Measurements from ENCODE around the gene TBCK.
"Not testable (repeated sequence)": the region's sequence is repeated elsewhere in the genome, so short reads cannot be mapped to it uniquely, and the experiment has no call there.

TBCK gene

DNA sequence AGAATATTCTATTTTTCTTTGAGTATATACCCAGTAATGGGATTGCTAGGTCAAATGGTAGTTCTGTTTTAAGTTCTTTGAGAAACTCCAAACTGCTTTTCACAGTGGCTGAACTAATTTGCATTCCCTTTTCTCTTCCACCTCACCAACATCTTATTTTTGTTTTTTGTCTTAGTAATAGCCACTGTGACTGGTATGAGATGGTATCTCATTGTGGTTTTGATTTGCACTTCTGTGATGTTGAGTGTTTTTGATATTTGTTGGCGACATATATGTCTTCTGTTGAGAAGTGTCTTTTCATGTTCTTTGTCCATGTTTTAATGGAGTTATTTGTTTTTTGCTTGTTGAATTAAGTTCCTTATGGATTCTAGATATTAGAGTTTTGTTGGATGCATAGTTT is 24.8 kb upstream of the TBCK start:
- no peak for FAIRE-seq
- TF ChIP-seq POLR2A (IDR thresholded peaks at IDR 0.05; ENCODE audit: low read depth, low read length) (no peak), POLR2AphosphoS5 (IDR thresholded peaks at IDR 0.05; ENCODE audit: low read depth, low read length) (no peak), TAF1 (IDR thresholded peaks at IDR 0.05; ENCODE audit: borderline replicate concordance, low read depth, low read length) (no peak)
- no peak for DNase-seq (ENCODE audit: insufficient read length)

GRCh38 chr4:106339431-106339830 is 23.4 kb upstream of the TBCK start:
- DNase-seq (ENCODE audit: insufficient read length): no peak
- no peak for FAIRE-seq
- TF ChIP-seq TAF1 (IDR thresholded peaks at IDR 0.05; ENCODE audit: borderline replicate concordance, low read depth, low read length): no peak
- no peak for TF ChIP-seq POLR2A (IDR thresholded peaks at IDR 0.05; ENCODE audit: low read depth, low read length)
- no peak for TF ChIP-seq POLR2AphosphoS5 (IDR thresholded peaks at IDR 0.05; ENCODE audit: low read depth, low read length)

DNA sequence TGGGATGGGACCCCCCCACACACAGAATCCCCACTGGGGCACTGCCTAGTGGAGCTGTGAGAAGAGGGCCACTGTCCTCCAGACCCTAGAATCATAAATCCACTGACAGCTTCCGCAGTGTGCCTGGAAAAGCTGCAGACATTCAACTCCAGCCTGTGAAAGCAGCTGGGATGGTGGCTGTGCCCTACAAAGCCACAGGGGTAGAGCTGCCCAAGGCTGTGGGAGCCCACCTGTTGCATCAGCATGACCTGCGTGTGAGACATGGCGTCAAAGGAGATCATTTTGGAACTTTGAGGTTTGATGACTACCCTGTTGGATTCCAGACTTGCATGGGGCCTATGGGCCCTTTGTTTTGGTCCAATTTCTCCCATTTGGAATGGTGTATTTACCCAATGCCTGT is 22.7 kb upstream of the TBCK start:
- FAIRE-seq (no peak), DNase-seq (ENCODE audit: insufficient read length) (no peak)
- TF ChIP-seq TAF1 (IDR thresholded peaks at IDR 0.05; ENCODE audit: borderline replicate concordance, low read depth, low read length): no peak
- no peak for TF ChIP-seq POLR2A (IDR thresholded peaks at IDR 0.05; ENCODE audit: low read depth, low read length)
- TF ChIP-seq POLR2AphosphoS5 (IDR thresholded peaks at IDR 0.05; ENCODE audit: low read depth, low read length): no peak

GRCh38 chr4:106337916-106338315 is 21.9 kb upstream of the TBCK start:
- no peak for FAIRE-seq
- DNase-seq (ENCODE audit: insufficient read length): no peak
- no peak for TF ChIP-seq POLR2A (IDR thresholded peaks at IDR 0.05; ENCODE audit: low read depth, low read length)
- no peak for TF ChIP-seq TAF1 (IDR thresholded peaks at IDR 0.05; ENCODE audit: borderline replicate concordance, low read depth, low read length)
- TF ChIP-seq POLR2AphosphoS5 (IDR thresholded peaks at IDR 0.05; ENCODE audit: low read depth, low read length): no peak

- no peak for FAIRE-seq
- DNase-seq (ENCODE audit: insufficient read length): no peak
- TF ChIP-seq POLR2A (IDR thresholded peaks at IDR 0.05; ENCODE audit: low read depth, low read length) (no peak), TAF1 (IDR thresholded peaks at IDR 0.05; ENCODE audit: borderline replicate concordance, low read depth, low read length) (no peak), POLR2AphosphoS5 (IDR thresholded peaks at IDR 0.05; ENCODE audit: low read depth, low read length) (no peak)
These were observed 20.6 kb upstream of the TBCK start for GRCh38 chr4:106336618-106337017.

GRCh38 chr4:106334741-106335470 is 18.9 kb upstream of the TBCK start:
- TF ChIP-seq POLR2A (IDR thresholded peaks at IDR 0.05; ENCODE audit: low read depth, low read length) (no peak), POLR2AphosphoS5 (IDR thresholded peaks at IDR 0.05; ENCODE audit: low read depth, low read length) (no peak), TAF1 (IDR thresholded peaks at IDR 0.05; ENCODE audit: borderline replicate concordance, low read depth, low read length) (no peak)
- no peak for FAIRE-seq

DNA sequence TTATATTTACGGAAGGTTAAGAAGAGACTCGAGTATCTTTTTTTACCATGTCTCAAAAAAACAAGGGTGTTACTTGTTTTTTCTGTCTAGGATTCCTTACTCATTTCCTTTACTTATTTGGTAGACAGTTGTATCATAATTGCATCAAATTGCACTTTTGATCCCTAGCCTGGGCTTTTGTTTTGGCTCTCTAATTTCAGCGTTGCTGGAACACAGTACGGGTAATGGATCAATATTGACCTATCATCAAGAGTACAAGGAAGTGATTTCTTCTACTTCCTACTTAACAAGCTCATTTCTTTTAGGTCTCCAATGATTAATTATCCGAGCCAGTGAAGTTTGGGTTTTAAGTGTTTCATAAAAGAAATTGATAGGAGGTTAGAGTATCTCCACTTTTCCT is 17.2 kb upstream of the TBCK start:
- TF ChIP-seq POLR2AphosphoS5 (IDR thresholded peaks at IDR 0.05; ENCODE audit: low read depth, low read length) (no peak), POLR2A (IDR thresholded peaks at IDR 0.05; ENCODE audit: low read depth, low read length) (no peak), TAF1 (IDR thresholded peaks at IDR 0.05; ENCODE audit: borderline replicate concordance, low read depth, low read length) (no peak)
- no peak for DNase-seq (ENCODE audit: insufficient read length)
- no peak for FAIRE-seq

More at GRCh38 chr4:106334741-106335470, 18.9 kb upstream of the TBCK start:
- no peak for DNase-seq (ENCODE audit: insufficient read length)

- FAIRE-seq: no peak
- DNase-seq (ENCODE audit: insufficient read length): no peak
- TF ChIP-seq TAF1 (IDR thresholded peaks at IDR 0.05; ENCODE audit: borderline replicate concordance, low read depth, low read length) (no peak), POLR2A (IDR thresholded peaks at IDR 0.05; ENCODE audit: low read depth, low read length) (no peak), POLR2AphosphoS5 (IDR thresholded peaks at IDR 0.05; ENCODE audit: low read depth, low read length) (no peak)
These were observed 13.1 kb upstream of the TBCK start for GRCh38 chr4:106329041-106329618.

GRCh38 chr4:106325800-106326199 is 9.8 kb upstream of the TBCK start:
- no peak for TF ChIP-seq POLR2AphosphoS5 (IDR thresholded peaks at IDR 0.05; ENCODE audit: low read depth, low read length)
- TF ChIP-seq POLR2A (IDR thresholded peaks at IDR 0.05; ENCODE audit: low read depth, low read length): no peak
- TF ChIP-seq TAF1 (IDR thresholded peaks at IDR 0.05; ENCODE audit: borderline replicate concordance, low read depth, low read length): no peak
- FAIRE-seq (no peak), DNase-seq (ENCODE audit: insufficient read length) (no peak)

DNA sequence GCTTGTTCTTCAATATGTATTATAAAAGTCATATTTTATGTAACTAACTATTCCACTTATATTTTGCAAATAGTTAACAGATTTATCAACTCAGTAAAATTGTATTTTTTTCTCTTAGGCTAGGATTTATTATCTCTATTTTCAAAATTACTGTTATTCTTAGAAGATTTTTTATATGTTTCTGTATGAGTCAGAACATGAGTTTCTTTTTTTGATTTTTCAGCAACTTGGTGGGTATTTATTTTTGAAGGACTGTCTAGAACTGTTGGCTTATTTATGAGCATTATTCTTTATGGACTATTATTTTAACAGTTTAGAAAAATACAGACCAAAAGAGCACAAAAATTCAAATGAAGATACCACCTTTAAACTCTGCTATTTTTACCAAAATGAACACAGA is 7.1 kb upstream of the TBCK start:
- FAIRE-seq (no peak), DNase-seq (ENCODE audit: insufficient read length) (no peak)
- TF ChIP-seq TAF1 (IDR thresholded peaks at IDR 0.05; ENCODE audit: borderline replicate concordance, low read depth, low read length) (no peak), POLR2AphosphoS5 (IDR thresholded peaks at IDR 0.05; ENCODE audit: low read depth, low read length) (no peak), POLR2A (IDR thresholded peaks at IDR 0.05; ENCODE audit: low read depth, low read length) (no peak)

DNA sequence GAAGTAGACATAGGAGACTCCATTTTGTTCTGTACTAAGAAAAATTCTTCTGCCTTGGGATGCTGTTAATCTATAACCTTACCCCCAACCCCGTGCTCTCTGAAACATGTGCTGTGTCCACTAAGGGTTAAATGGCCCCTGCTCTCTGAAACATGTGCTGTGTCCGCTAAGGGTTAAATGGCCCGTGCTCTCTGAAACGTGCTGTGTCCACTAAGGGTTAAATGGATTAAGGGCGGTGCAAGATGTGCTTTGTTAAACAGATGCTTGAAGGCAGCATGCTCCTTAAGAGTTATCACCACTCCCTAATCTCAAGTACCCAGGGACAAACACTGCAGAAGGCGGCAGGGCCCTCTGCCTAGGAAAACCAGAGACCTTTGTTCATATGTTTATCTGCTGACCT is 5.8 kb upstream of the TBCK start:
- DNase-seq (ENCODE audit: insufficient read length); FAIRE-seq: not testable (repeated sequence)

DNA sequence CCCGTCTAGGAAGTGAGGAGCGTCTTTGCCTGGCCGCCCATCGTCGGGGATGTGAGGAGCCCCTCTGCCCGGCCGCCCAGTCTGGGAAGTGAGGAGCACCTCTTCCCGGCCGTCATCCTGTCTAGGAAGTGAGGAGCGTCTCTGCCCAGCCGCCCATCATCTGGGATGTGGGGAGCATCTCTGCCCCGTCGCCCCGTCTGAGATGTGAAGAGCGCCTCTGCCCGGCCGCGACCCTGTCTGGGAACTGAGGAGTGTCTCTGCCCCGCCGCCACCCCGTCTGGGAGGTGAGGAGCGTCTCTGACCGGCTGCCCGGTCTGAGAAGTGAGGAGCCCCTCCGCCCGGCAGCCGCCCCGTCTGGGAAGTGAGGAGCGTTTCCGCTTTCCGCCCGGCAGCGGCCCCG is 5.2 kb upstream of the TBCK start:
- not testable (repeated sequence) for DNase-seq (ENCODE audit: insufficient read length); FAIRE-seq
